ENCODE measurements around the gene DSG1.
"Not testable (repeated sequence)": the region's sequence is repeated elsewhere in the genome, so short reads cannot be mapped to it uniquely, and the experiment has no call there.

Gene DSG1

GRCh38 chr18:31317860-31318259 lies at the start of gene DSG1:
Gene DSG1, plus strand, starts transcription at chr18:31318160. Its CDS starts 141 bp downstream, at chr18:31318301.
- no peak for DNase-seq

GRCh38 chr18:31268985-31269406 lies 49.0 kb upstream of the DSG1 start:
- DNase-seq = no peak

GRCh38 chr18:31269566-31269965 lies 48.4 kb upstream of the DSG1 start:
- DNase-seq = no peak

- DNase-seq = no peak
Measured at GRCh38 chr18:31270578-31270977, 47.4 kb upstream of the DSG1 start.

DNA sequence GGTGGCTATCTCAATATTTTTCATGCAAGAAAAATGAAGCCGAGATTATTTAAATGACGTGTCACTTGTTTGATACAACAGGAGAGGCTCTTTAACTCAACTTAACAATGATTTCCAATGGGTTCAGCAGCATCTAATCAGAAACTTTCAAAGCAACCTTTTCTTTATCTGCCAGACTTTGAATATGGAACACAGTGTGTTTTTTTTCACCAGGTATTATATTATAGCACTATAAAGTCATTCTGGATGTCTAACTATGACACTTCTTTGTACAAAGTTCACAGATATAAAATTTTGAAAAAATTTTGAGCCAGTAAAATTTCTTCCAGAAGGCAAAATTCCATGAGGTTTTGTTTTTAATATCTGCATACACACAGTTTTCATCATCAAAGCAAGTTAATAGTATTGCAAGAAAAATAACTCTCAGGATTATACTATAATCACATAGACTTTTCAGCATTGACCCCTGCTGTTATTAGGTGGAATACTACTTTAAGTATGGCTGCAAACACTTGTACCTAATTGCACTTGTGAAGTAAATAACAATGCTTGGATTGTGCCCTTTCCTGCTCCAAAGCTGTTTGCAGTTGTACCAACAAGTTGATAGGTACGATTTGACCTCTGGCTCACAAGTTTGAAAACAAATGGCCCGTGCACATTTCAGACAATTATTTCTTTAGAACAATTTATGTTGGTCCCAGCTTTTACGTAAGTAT lies 44.0 kb upstream of the DSG1 start:
- DNase-seq = no peak

DNA sequence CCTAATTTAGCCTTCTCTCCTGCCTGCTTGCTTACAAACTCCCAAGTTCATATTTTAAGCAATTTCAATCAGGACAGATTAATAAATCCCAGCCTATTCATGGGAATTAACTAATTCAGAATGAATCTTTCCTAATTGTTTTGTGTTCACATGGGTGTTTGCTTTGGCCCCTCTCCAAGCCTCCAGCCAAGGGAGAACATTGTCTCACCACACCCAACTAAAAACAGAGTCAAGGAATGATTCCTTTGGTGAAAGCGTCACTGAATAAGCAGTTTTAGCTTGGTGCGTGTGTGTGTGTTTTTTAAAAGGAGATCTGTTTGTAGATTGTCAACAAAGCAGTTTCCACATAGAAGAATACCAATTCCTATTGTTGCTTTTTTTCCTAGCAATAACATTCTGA lies 43.0 kb upstream of the DSG1 start:
- no peak for DNase-seq

DNA sequence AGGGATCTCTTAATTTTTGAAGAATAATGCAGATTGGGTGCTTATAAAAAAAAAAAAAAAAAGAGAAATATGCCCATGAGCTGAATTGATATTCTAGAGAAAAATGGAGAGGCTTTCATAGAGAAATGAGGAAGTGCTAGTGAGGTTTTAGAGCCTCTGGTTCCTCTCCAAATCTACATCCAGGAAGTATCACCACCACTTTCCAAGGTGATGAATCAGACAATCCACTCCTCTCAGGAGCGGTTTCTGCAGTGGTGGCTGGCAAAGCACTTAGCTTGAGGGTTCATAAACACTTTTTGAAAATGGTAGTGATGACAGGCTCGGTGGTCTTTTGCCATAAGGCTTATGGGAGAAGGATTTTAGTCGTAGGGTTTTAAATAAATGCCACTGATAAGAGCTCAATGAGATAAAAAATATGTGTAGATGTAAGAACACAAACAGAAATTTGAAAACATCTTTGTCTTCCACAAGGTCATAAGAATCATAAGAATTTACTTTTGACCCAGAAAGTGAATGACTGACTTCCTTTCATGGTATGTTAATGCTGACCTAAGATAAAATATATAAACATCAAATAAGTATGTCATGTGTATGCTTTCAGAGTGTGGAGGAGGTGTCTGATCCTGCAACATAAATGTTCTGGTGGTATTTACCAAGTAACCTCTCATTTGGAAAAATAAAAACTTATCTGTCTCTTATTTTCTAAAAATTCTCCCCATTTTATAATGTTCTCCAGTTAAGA lies 42.1 kb upstream of the DSG1 start:
- no peak for DNase-seq

DNA sequence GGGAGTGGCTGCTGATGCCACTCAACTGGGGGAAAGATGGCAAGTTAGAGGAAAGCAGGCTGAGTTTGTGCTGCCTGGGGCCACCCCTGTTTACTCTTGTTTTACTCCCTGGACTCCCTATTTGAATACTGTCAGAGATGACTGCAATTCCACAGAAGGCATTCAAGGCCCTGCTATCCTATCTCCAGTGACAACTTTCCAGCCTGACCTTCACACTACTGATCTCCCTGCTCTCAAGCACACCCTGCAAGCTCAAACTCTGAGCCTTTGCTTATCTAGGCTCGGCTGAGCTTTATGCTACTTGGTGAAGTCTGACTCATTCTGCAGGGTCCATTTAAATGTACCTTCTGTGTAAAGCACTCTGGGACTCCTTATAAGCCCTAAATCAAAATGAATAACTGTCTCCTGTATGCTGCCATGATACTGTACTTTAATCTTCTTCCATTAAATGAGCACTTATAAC lies 39.3 kb upstream of the DSG1 start:
- DNase-seq = no peak

DNA sequence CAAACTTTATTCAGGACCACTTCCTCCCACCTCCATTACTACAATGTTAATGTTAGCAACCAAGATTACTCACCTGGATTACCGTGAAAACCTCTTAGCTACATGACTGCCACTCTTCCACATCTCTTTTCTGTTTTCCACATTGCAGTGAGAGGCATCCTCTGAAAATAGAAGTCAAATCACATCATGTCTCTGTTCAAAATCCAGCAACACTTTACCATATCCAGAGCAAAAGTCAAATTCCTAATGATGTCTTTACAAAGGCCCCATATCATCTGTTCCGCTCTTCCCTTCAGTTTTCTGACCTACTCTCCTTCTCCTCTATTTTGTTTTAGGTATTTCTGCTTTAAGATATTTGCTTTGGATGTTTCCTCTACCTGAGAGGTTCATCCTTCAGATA lies 37.5 kb upstream of the DSG1 start:
- DNase-seq = no peak

DNA sequence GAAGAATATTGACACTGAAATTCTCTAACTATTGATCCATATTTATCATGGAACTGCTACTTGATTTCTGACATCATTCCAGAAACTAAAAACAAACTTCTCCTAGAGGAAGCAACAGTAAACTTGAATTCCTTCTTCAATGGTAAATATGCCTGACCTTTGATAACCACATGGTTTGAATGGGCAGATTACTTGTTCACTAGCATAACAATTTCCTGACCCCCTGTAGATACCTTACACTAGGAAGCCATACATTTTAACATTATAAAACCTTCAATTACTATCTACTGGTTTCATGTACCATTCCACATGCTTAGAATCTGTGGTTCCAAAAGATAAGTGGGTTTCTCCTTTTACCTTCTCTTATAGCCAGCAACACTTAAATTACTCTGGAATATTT lies 36.5 kb upstream of the DSG1 start:
- DNase-seq = no peak

GRCh38 chr18:31289446-31289845 lies 28.5 kb upstream of the DSG1 start:
- not testable (repeated sequence) for DNase-seq

- DNase-seq = no peak
Measured at GRCh38 chr18:31291688-31292087, 26.3 kb upstream of the DSG1 start.

DNA sequence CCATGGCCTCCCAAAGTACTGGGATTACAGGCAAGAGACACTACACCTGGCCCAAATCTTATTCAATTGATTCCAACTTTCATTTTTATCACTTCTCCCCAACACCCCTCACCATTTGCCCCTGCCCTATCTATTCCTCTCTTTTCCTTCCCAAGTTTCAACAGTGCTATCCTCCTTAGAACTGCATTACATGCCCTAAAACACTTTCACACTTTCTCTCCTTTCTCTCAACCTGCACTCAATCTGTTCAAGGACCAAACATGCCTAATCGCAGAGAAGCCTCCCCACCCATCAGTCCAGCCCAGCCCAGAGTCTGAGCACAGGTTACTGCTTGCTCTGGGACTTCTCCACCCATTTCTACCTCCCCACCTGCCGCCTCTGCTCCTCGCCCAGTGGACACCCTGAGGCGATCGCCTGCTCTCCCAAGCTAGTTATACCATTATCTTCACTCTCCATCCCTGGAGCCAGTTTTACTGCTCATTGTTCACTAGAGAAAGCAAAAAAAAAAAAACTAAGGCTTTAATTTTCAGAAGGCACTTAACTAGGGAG lies 23.7 kb upstream of the DSG1 start:
- no peak for DNase-seq

- no peak for DNase-seq
Measured at GRCh38 chr18:31297248-31297647, 20.7 kb upstream of the DSG1 start.

DNA sequence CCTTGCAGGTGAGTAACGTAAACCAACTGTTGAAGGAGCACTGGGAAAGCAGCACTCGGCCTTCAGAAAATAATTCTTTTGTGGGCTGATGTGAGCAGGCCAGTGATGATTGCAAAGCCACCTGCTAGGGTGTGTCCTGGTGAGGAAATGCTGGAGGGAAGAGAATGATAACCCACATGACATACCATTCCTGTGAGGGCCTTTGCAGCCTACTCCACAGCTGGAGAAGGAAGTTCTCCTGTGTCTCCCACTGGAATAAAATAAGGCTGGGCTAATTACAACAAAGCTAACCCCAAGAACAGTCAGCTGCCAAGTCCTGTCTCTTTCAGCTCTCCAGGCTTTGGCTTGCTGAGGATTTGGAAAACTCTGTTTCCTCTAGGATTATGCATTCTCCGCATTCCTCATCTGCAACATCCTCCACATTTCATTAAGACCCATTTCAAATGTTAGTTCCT lies 16.7 kb upstream of the DSG1 start:
- no peak for DNase-seq

GRCh38 chr18:31302991-31303390 lies 15.0 kb upstream of the DSG1 start:
- no peak for DNase-seq

GRCh38 chr18:31303771-31304170 lies 14.2 kb upstream of the DSG1 start:
- DNase-seq = no peak

DNA sequence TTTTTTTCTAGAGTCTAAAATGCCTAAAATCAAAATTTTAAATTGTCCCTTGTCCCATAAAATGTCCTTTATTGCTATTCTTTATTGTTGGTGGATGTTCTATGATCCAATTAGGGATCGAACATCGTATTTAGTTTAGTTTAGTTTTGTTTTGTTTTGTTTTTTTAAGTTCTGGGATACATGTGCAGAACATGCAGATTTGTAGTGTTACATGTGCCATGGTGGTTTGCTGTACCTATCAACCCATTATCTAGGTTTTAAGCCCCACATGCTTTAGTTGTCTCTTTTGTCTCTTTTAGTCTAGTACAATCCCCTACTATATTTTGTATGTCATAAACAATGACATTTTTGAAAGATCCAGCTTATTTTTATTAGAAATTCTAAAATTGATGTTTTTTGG lies 8.8 kb upstream of the DSG1 start:
- DNase-seq = no peak

GRCh38 chr18:31316974-31317373 lies 986 bp upstream of the DSG1 start:
- DNase-seq = no peak

- DNase-seq = no peak
Measured at GRCh38 chr18:31321719-31322118, 3.8 kb downstream of the DSG1 start.

DNA sequence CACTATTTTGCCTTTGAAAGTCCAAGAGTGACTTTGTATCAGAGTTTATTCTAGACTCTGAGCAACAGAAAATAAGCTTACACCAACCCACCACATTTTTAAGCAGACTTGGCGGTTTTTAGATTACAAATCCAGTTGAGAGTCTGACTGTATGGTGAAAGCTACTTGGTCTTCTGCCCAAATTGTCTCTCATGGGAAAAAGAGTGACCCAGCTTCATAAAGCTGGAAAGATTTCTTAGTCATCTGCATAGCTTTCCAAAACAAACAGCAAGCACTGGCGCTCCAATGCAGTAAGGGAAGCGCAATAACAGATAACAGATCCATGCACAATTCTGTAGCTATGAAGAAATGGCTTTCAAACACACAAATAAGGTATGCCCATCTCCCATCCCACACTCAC lies 7.1 kb downstream of the DSG1 start:
- DNase-seq = no peak

- no peak for DNase-seq
Measured at GRCh38 chr18:31329787-31330438, 12.0 kb downstream of the DSG1 start.

DNA sequence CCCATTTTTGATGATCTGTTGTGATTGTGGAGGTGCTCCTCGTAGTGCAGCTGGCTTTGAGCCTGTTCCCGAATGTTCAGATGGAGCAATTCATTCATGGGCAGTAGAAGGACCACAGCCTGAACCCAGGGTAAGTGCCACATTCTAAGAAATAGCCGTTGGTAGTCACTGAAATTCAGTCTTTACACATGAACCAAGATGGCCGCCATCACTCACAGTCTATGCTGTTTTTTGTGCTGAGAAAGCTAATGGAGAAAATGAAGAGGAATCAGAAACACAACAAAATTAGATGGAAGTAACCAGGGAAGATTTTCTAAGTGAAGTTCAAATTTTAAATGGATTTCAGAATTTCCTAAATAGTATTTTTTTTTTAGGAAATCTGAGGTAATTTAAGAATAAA lies 25.5 kb downstream of the DSG1 start:
- DNase-seq = no peak

- DNase-seq = not testable (repeated sequence)
Measured at GRCh38 chr18:31353336-31353735, 35.4 kb downstream of the DSG1 start.
